HUES64 (cell line): Measurements from ENCODE around the gene PANX2.

Experiments used
- H3K27ac ChIP-seq: 2 replicates; pipeline ENCODE4 v1.7.0; 2013; ENCODE audit warnings: low read depth, low read length, inconsistent platforms
- H3K27me3 ChIP-seq: 2 replicates; pipeline ENCODE4 v1.6.1; 2013; ENCODE audit warnings: mild to moderate bottlenecking, low read length; ENCODE audit not compliant: insufficient read depth
- H3K36me3 ChIP-seq: 2 replicates; pipeline ENCODE4 v1.6.1; 2013; ENCODE audit warnings: mild to moderate bottlenecking, low read length; ENCODE audit not compliant: insufficient read depth
- H3K4me1 ChIP-seq: 2 replicates; pipeline ENCODE4 v1.6.1; 2013; ENCODE audit warnings: mild to moderate bottlenecking, low read length, moderate library complexity; ENCODE audit not compliant: insufficient read depth
- H3K4me3 ChIP-seq: 2 replicates; pipeline ENCODE4 v1.5.1; 2013; ENCODE audit warnings: mild to moderate bottlenecking, low read length, moderate library complexity
- H3K9ac ChIP-seq: 2 replicates; pipeline ENCODE4 v1.6.1; 2013; ENCODE audit warnings: mild to moderate bottlenecking, low read depth, low read length
- H3K9me3 ChIP-seq: 2 replicates; pipeline ENCODE4 v1.6.1; 2013; ENCODE audit warnings: low read depth, low read length; ENCODE audit not compliant: insufficient read depth
- WGBS: fragments of 150-250, 120-280 bp; methylation state at CpG from one replicate; pipeline ENCODE4 v1.1.7; 2013; ENCODE audit warnings: missing lambda C conversion rate; 5-methylcytosine and 5-hydroxymethylcytosine counted together

PANX2 gene

DNA sequence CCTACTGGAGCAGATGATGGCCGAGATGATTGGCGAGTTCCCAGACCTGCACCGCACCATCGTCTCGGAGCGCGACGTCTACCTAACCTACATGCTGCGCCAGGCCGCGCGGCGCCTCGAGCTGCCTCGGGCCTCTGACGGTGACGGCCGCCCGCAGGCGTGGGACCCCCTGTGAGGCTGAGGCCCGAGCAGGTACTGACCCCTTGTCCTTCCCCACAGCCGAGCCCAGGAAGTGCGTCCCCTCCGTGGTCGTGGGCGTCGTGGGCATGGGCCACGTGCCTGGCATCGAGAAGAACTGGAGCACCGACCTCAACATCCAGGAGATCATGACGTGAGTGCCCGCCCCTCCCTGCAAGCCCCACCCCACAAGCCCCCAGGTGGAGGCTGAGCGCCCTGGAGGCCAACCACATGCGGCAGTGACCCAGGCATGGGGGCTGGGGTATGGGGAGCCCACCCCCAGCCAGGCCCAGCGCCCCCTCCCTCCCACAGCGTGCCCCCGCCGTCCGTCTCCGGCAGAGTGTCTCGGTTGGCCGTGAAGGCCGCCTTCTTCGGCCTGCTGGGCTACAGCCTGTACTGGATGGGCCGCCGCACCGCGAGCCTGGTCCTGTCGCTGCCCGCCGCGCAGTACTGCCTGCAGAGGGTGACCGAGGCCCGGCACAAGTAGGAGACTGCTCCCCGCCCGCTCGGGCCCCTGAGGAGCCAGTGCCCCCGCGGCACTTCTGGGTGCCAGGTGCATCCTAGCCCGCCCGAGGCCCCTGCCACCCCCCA lies 27.5 kb downstream of the PANX2 start:
- Histone ChIP-seq H3K36me3 (peaks cover 35% of the 10 kb centered on the region), H3K4me1 (no peaks in the 10 kb centered on the region)
- 96% methylated on average over 61 of the region's 61 CpGs for WGBS

DNA sequence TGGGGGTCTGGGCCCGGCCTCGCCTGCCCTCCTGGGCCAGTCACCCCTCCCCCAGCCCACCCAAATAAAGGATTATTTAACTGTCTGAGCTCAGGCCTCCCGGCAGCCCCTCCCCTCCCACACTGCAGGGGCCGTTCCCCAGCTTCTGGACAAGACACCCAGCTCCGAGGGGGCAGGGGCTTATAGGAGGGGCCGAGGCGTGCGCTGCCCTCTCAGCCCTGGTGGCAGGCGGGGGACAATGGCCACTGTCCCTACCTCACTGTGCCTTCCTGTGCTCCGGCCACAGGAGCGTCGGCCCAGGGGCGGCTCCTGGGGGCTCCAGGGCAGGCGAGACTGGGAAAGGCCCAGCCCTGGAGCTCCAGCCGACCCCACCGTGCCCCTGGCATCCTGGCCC lies 28.1 kb downstream of the PANX2 start:
- H3K9me3 ChIP-seq: 0 out of 2 replicates have a peak, but pooled peaks cover 3% of the 10 kb centered on the region
- H3K4me3 ChIP-seq: no peak overlapping the region
- H3K9ac ChIP-seq: no peak overlapping the region
- no peaks in the 10 kb centered on the region for H3K4me1 ChIP-seq
- peaks cover 6% of the 10 kb centered on the region for H3K27me3 ChIP-seq
- WGBS: 93% methylated on average over 16 of the region's 16 CpGs
- no peak overlapping the region for H3K27ac ChIP-seq
- H3K36me3 ChIP-seq: peaks cover 37% of the 10 kb centered on the region

More for the DNA sequence above, 27.5 kb downstream of the PANX2 start:
- Histone ChIP-seq H3K9ac (no peak overlapping the region), H3K27me3 (peaks cover 6% of the 10 kb centered on the region), H3K4me3 (no peak overlapping the region), H3K27ac (no peak overlapping the region), H3K9me3 (0 out of 2 replicates have a peak, but pooled peaks cover under 1% of the 10 kb centered on the region)

DNA sequence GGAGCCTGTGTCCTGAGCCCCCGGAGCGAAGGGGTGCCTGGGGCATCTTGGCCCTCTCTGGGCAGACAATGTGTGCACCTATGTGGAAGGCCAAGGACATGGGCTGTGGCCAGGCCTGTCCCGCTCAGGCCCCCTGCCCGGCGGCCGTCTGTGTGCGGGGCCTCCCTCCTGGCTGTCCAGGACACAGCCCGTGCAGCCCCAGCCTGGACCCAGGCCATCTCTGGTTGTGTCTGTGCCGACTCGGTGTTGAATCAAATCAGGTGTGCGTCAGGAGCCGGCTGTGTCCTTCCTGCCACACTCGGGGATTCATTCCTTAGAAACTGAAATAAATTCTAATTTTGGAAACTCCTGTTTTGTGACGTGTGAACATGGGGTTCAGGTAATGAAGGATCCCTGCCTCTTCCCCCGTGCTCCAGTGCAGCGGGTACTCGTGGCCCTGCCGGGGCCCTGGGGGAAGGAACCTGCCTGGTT lies 28.8 kb downstream of the PANX2 start:
- Histone ChIP-seq H3K27ac (no peak overlapping the region; the same call in 1 of the 2 replicates), H3K9ac (no peak overlapping the region)
- WGBS: 94% methylated on average over 18 of the region's 18 CpGs

DNA sequence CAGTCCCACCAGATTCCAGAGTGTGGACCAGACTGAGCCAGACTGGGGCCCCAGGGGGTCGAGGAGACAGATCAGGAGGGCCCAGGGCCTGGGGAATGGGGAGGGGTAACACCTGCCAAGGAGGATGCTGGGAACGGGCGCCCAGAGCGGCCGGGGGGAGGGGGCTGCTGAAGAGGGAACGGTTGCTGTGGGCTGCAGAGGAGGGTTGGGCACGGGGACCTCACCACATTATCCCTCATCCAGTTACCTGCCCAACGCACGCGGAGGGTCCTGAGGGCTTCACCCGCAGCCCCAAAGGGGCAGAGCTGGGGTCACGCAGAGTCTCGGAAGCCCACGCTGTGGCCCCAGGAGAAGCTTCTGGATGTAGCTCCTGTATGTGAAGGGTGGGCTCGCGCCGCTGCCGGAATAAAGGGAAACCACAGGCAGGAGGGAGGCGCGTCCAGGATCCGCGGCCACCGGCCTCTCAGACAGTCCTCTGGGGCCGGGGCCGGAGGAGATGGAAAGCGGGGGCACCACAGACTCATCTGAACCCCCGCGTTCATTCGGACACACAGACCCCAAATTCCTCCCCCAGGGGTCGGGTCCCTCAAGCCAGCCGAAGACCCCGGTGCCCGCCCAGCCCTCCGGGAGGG lies 29.4 kb downstream of the PANX2 start:
- peaks cover 6% of the 10 kb centered on the region for H3K27me3 ChIP-seq
- H3K36me3 ChIP-seq: peaks cover 33% of the 10 kb centered on the region
- H3K4me1 ChIP-seq: no peaks in the 10 kb centered on the region
- H3K9ac ChIP-seq: peak overlapping the region; percentile 48
- H3K27ac ChIP-seq: 0 out of 2 replicates have a peak overlapping the region, but pooled peaks have one; percentile 25
- H3K9me3 ChIP-seq: 0 out of 2 replicates have a peak, but pooled peaks cover 3% of the 10 kb centered on the region
- 7% methylated on average over 32 of the region's 34 CpGs for WGBS
- H3K4me3 ChIP-seq: peak overlapping the region; percentile 77

More for the DNA sequence above, 28.8 kb downstream of the PANX2 start:
- 0 out of 2 replicates have a peak, but pooled peaks cover 3% of the 10 kb centered on the region for H3K9me3 ChIP-seq
- no peaks in the 10 kb centered on the region for H3K4me1 ChIP-seq
- H3K36me3 ChIP-seq: peaks cover 35% of the 10 kb centered on the region
- H3K27me3 ChIP-seq: peaks cover 6% of the 10 kb centered on the region
- peak overlapping the region; percentile 77 for H3K4me3 ChIP-seq

DNA sequence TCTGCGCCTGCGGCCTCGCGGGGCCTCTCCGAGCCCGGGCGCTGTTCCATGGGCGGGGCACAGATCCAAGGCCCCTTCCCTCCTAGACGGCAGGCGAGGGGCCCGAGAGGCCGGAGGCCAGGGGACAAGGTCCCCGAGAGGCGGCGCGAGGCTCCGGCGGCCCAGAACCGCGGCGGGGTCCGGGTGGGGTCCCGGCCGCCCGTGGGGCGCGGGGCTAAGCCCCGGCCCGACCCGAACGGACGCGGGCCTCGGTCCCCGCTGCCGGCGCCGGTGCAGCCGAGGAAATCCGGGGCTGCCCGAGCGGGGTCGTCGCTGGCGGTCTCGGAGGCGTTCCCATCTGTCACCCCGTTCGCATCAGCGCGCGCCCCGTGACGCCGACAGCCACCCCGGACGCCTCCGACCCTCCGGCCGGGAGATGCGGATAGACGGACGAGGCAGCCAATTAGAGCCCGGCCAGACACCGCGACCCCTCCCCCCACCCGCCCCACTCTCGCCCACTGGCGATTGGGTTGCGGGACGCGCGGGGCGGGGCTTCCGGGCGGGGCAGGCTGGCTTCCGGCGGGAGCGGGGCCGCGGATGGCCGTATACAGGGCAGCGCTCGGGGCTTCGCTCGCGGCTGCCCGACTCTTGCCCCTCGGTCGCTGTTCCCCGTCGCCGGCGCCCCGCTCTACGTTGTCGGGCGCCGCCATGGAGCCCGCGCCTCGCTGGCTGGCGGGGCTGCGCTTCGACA lies 30.1 kb downstream of the PANX2 start, which contains the start of gene SELENOO:
TSS of gene SELENOO (plus strand) at position 551 of the 730 bp plus-strand sequence. CDS start at position 577, 26 bp downstream.
- Histone ChIP-seq H3K36me3 (peaks cover 33% of the 10 kb centered on the region), H3K27ac (0 out of 2 replicates have a peak within 1 kb of the TSS, but pooled peaks have one; percentile 25)

DNA sequence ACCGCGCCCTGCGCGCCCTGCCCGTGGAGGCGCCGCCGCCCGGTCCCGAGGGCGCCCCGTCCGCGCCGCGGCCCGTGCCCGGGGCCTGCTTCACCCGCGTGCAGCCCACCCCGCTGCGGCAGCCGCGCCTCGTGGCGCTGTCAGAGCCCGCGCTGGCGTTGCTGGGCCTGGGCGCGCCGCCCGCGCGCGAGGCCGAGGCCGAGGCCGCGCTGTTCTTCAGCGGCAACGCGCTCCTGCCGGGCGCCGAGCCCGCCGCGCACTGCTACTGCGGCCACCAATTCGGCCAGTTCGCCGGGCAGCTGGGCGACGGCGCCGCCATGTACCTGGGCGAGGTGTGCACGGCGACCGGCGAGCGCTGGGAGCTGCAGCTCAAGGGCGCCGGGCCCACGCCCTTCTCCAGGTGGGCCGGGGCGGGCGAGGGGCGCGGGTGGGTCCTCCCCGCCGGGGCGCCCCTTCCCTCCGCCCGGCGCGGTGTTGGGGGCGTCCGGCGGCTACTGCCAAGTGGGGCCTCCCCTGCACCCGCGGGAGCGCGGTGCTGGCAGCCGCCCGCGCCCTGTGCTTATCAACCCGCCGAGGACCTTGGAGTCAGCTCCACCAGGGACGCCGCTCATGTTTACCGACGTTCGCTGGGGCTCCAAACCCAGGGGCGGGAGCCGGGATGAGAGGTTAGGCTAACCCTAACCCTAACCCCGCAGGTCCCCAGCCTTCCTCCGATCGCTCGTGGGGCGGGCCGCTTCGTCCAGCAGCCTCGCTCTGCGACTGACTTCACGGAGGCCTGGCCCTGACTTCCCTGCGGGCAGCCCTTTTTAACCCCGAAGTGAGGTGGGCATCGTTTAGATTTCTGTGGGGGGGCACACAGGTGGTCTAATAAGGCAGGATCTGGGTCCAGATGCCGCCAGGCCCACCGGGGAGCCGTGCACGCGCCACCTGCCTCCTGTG lies 30.9 kb downstream of the PANX2 start:
- Histone ChIP-seq H3K9ac (peak overlapping the region; percentile 82), H3K27ac (no peak overlapping the region), H3K4me1 (no peaks in the 10 kb centered on the region; the same call in 1 of the 2 replicates), H3K4me3 (peak overlapping the region; percentile 77), H3K9me3 (0 out of 2 replicates have a peak, but pooled peaks cover 3% of the 10 kb centered on the region), H3K36me3 (peaks cover 30% of the 10 kb centered on the region), H3K27me3 (peaks cover 6% of the 10 kb centered on the region)
- WGBS: 3% methylated on average over 115 of the region's 115 CpGs

More for the DNA sequence above, 30.1 kb downstream of the PANX2 start, which contains the start of gene SELENOO:
- 0 out of 2 replicates have a peak, but pooled peaks cover 3% of the 10 kb centered on the region for H3K9me3 ChIP-seq
- under 1% methylated on average over 104 of the region's 105 CpGs for WGBS
- H3K9ac ChIP-seq: peak within 1 kb of the TSS; percentile 82
- H3K27me3 ChIP-seq: peaks cover 6% of the 10 kb centered on the region
- no peaks in the 10 kb centered on the region for H3K4me1 ChIP-seq
- H3K4me3 ChIP-seq: peak within 1 kb of the TSS; percentile 77

DNA sequence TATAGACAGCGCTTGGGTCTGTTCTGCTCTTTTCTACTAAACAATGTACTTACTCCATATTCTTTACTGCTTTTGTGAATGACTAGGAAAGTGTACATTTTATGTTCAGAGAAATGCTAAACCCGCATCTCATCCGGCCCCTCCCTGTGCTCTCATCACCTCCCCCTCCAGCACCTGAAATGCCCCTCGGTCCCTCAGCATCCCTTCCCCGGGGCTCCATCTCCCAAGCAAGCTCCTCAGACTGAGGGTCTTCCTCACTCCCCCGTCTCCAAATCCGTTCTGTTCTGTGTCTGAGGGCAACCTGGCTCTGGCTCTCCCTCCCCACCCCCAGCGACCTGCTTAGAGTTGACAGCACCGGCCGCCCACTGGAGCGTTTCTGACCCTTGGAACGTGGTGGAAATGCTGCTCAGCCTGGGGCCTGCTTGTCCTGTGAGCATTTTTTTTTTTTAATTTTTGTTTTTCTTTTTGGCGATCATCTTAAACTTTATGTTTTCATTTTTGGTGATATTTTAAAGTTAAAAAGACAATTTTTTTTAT lies 31.7 kb downstream of the PANX2 start:
- Histone ChIP-seq H3K4me1 (no peaks in the 10 kb centered on the region; the same call in 1 of the 2 replicates), H3K27me3 (peaks cover 6% of the 10 kb centered on the region), H3K9me3 (0 out of 2 replicates have a peak, but pooled peaks cover 3% of the 10 kb centered on the region), H3K27ac (no peak overlapping the region), H3K4me3 (peak overlapping the region; percentile 77), H3K9ac (peak overlapping the region; percentile 82), H3K36me3 (peaks cover 28% of the 10 kb centered on the region)
- 77% methylated on average over 13 of the region's 13 CpGs for WGBS

DNA sequence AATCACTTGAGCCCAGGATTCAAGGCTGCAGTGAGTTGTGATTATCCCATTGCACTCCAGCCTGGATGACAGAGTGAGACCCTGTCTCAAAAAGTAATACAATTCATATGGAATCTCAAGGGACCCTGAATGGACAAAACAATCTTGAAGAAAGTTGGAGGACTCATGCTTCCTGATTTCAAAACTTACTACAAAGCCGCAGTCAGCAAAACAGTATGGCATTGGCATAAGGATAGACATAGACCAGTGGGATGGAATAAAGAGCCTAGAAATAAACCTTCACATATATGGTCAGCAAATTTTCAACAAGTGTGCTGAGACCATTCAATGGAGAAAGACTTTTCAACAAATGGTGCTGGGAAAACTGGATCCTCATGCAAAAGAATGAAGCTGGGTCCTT lies 32.8 kb downstream of the PANX2 start:
- H3K36me3 ChIP-seq: peaks cover 26% of the 10 kb centered on the region
- no peak overlapping the region for H3K9ac ChIP-seq
- 0 out of 2 replicates have a peak, but pooled peaks cover 3% of the 10 kb centered on the region for H3K9me3 ChIP-seq
- no peaks in the 10 kb centered on the region; the same call in 1 of the 2 replicates for H3K4me1 ChIP-seq
- H3K27ac ChIP-seq: no peak overlapping the region
- WGBS: 93% methylated on average over 1 of the region's 1 CpG
- H3K27me3 ChIP-seq: peaks cover 6% of the 10 kb centered on the region
- H3K4me3 ChIP-seq: no peak overlapping the region

DNA sequence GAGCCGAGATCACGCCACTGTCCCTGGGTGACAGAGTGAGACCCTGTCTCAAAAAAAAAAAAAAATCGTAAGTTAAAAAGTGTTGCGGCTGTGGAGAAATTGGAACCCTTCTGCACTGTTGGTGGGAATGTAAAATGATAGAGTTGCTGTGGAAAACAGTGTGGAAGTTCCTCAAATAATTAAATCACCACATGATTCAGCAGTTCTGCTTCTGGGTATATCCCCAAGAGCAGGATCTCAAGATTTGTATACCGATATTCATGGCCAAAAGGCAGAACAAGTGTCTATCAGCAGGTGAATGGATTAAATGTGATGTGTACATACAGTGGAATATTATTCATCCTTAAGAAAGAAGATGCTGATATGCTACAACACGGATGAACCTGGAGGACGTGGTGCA lies 34.0 kb downstream of the PANX2 start:
- Histone ChIP-seq H3K36me3 (peaks cover 27% of the 10 kb centered on the region), H3K27ac (no peak overlapping the region), H3K27me3 (peaks cover 6% of the 10 kb centered on the region), H3K4me3 (no peak overlapping the region), H3K4me1 (no peaks in the 10 kb centered on the region; the same call in 1 of the 2 replicates), H3K9ac (no peak overlapping the region), H3K9me3 (0 out of 2 replicates have a peak, but pooled peaks cover 3% of the 10 kb centered on the region)
- WGBS: 94% methylated on average over 7 of the region's 7 CpGs
